Esophagus squamous epithelium (tissue), 5 donors: ENCODE measurements around the gene KLF1. TPM values are rescaled to one million over a fixed set of nuclear protein-coding genes. Genes with fewer than 3 reads are reported as not detected.

ENCODE experiments used
- DNase-seq: peaks from one replicate; lab custom pipeline; 2025; lab: John Stamatoyannopoulos, UW
- H3K27ac ChIP-seq, 4 donors: fragments of 200-600 bp; sonication (generic); one replicate each; pipeline ENCODE4 v1.5.1; 2016 to 2019; ENCODE audit warnings: mild to moderate bottlenecking in 1 of 4
- H3K27me3 ChIP-seq, 4 donors: fragments of 200-600 bp; sonication (generic); 1 replicate in 3 of 4; 2 replicates in 1 of 4; pipeline versions ENCODE4 v1.5.1 to v1.6.0; 2017 to 2021; ENCODE audit warnings: antibody characterized with exemption in 1 of 4
- H3K36me3 ChIP-seq, 3 donors: fragments of 200-600 bp; sonication (generic); one replicate each; pipeline ENCODE4 v1.5.1; 2016 to 2019
- H3K4me1 ChIP-seq, 3 donors: fragments of 200-600 bp; sonication (generic); one replicate each; pipeline ENCODE4 v1.5.1; 2017 to 2019
- H3K4me3 ChIP-seq, 4 donors: fragments of 200-600 bp; sonication (generic); 1 replicate in 3 of 4; 2 replicates in 1 of 4; pipeline ENCODE4 v1.5.1; 2016 to 2019; ENCODE audit warnings: mild to moderate bottlenecking in 2 of 4, moderate library complexity in 1 of 4
- H3K9me3 ChIP-seq, 3 donors: fragments of 200-600 bp; sonication (generic); one replicate each; pipeline ENCODE4 v1.5.1; 2016 to 2019
- CTCF ChIP-seq, 6 experiments: fragments of 450-650 bp in 4 of 6; fragments of 200-600 bp in 2 of 6; sonication (generic) in 2 of 6; IDR thresholded peaks; one replicate each; pipeline ENCODE4 v1.5.1; 2016 to 2019; ENCODE audit warnings: antibody characterized with exemption in 6 of 6, mild to moderate bottlenecking in 4 of 6, moderate library complexity in 4 of 6
- POLR2A ChIP-seq, 4 donors: fragments of 450-650 bp; IDR thresholded peaks; one replicate each; pipeline ENCODE4 v1.6.1; 2017; ENCODE audit warnings: antibody characterized with exemption in 4 of 4, mild to moderate bottlenecking in 4 of 4, moderate library complexity in 3 of 4
- WGBS, 2 donors: methylation state at CpG; one replicate each; pipeline ENCODE4 v1.1.5; 2018; 5-methylcytosine and 5-hydroxymethylcytosine counted together
- intact Hi-C: fragments of 100-400 bp; cut with DNase I; formaldehyde crosslinking; loops from one replicate; pipeline ENCODE4 v1.15.0; 2022
- total RNA-seq, 4 donors: library from RNA; depleted of rRNA; stranded (reverse); fragments of >200 nt; gene quantifications; one replicate each; pipeline ENCODE4 v1.1.0, GENCODE V29; 2016
- donor health status: DM: yes; HTN: yes; CAD: no.

KLF1 gene
- total RNA-seq, 4 donors from 2014 or later, result not detected

- intact Hi-C loops, result no loop called here
- Histone ChIP-seq H3K9me3 (peaks cover 0 to 17% (median 14%) of the 10 kb centered on the region in 3 donors), H3K27me3 (peaks cover 0 to 26% (median 0%) of the 10 kb centered on the region in 4 donors), H3K27ac (peak within 1 kb of the TSS; percentile 84 to 96 (median 94)), H3K4me1 (peaks cover 14 to 44% (median 20%) of the 10 kb centered on the region in 3 donors), H3K36me3 (peaks cover 14 to 26% (median 16%) of the 10 kb centered on the region in 3 donors), H3K4me3 (peak within 1 kb of the TSS; percentile 52 to 98 (median 82))
- peak in 1 of 6 experiments; percentile 9 for TF ChIP-seq CTCF (IDR thresholded peaks at IDR 0.05)
- TF ChIP-seq POLR2A (IDR thresholded peaks at IDR 0.05), result peak in 3 of 4 donors; percentile 61 to 93 (median 83)
- 0% methylated on average over 12 of the region's 38 CpGs for WGBS, 2 donors
- DNase-seq, result peak; percentile 86
Observed at GRCh38 chr19:12881172-12881808, 5.7 kb downstream of the KLF1 start, which contains the start of gene DNASE2. Gene DNASE2, minus strand, starts transcription at chr19:12881449. Its CDS starts 74 bp downstream, at chr19:12881375.

DNA sequence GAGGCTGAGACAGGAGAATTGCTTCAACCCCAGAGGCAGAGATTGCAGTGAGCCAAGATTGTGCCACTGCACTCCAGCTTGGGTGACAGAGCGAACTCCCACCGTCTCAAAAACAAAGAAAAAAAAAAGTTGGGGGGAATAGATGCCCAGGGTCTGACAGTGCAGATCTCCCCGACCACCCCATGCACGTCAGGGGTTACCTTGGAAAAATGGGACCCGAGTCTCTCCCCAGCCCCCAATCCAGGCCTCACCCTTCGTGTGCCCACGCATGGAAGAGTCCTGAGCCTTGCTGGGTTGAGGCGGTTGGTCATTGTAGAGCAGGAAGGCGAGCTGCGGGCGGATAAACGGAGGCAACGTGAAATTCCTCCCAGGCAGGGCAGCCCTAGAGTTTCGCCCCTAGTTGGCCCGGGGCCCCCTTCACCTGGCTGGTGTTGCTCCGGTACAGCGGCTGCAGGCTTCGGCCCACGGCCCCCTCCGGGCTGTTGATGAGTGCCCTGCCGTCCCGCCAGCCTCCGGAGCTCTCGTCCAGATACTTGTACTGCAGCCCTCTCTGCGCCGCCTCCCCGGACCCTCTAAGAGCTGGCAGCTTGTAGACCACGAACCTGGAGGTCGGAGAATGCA lies 6.3 kb downstream of the KLF1 start:
- WGBS, 2 donors, result 33% methylated on average over 3 to 9 of the region's 29 CpGs
- Histone ChIP-seq H3K27me3 (peaks cover 0 to 20% (median 0%) of the 10 kb centered on the region in 4 donors), H3K9me3 (peaks cover 0 to 17% (median 14%) of the 10 kb centered on the region in 3 donors), H3K4me1 (peaks cover 10 to 39% (median 15%) of the 10 kb centered on the region in 3 donors), H3K27ac (peak overlapping the region; percentile 84 to 96 (median 94)), H3K36me3 (peaks cover 14 to 32% (median 16%) of the 10 kb centered on the region in 3 donors), H3K4me3 (peak overlapping the region; percentile 52 to 98 (median 82))
- no peak for DNase-seq
- intact Hi-C loops, result no loop called here
- no peak for TF ChIP-seq POLR2A (IDR thresholded peaks at IDR 0.05)
- no peak for TF ChIP-seq CTCF (IDR thresholded peaks at IDR 0.05)

- intact Hi-C loops, result no loop called here
- 93 to 96% methylated on average over 6 of the region's 6 CpGs for WGBS, 2 donors
- H3K27me3 ChIP-seq, result no peaks in the 10 kb centered on the region
- H3K4me1 ChIP-seq, result peaks cover 1 to 15% (median 6%) of the 10 kb centered on the region in 3 donors
- no peak overlapping the region for H3K4me3 ChIP-seq
- TF ChIP-seq POLR2A (IDR thresholded peaks at IDR 0.05), result no peak
- no peak for TF ChIP-seq CTCF (IDR thresholded peaks at IDR 0.05)
- peaks cover 14 to 52% (median 16%) of the 10 kb centered on the region in 3 donors for H3K36me3 ChIP-seq
- H3K27ac ChIP-seq, result no peak overlapping the region
- DNase-seq, result no peak
- H3K9me3 ChIP-seq, result no peaks in the 10 kb centered on the region
Observed at GRCh38 chr19:12875086-12875485, 11.9 kb downstream of the KLF1 start.

DNA sequence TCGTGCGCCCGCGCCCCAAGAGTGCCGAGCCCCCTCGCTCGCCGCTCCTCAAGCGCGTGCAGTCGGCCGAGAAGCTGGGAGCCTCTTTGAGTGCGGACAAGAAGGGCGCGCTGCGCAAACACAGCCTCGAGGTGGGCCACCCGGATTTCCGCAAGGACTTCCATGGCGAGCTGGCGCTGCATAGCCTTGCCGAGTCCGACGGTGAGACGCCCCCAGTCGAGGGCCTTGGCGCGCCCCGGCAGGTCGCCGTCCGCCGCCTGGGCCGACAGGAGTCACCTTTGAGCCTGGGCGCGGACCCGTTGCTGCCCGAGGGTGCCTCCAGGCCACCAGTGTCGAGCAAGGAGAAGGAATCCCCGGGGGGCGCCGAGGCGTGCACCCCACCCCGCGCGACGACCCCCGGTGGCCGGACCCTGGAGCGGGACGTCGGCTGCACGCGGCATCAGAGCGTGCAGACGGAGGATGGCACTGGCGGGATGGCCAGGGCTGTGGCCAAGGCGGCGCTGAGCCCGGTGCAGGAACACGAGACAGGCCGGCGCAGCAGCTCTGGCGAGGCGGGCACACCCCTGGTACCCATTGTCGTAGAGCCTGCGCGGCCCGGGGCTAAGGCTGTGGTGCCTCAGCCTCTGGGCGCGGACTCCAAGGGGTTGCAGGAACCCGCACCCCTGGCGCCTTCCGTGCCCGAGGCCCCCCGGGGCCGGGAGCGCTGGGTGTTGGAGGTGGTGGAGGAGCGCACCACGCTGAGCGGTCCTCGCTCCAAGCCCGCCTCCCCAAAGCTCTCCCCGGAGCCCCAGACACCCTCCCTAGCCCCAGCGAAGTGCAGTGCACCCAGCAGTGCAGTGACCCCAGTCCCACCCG lies 12.9 kb downstream of the KLF1 start:
- no peak for DNase-seq
- Histone ChIP-seq H3K27ac (no peak overlapping the region), H3K4me3 (peak overlapping the region in 3 of 4 donors; percentile 23 to 49 (median 30)), H3K9me3 (no peaks in the 10 kb centered on the region), H3K27me3 (no peaks in the 10 kb centered on the region), H3K36me3 (peaks cover 14 to 52% (median 16%) of the 10 kb centered on the region in 3 donors), H3K4me1 (peaks cover 0 to 8% (median 6%) of the 10 kb centered on the region in 3 donors)
- TF ChIP-seq POLR2A (IDR thresholded peaks at IDR 0.05) (no peak), CTCF (IDR thresholded peaks at IDR 0.05) (no peak)
- intact Hi-C loops, result no loop called here
- 65 to 92% methylated on average over 2 to 16 of the region's 86 CpGs for WGBS, 2 donors
